Measurements from ENCODE around the gene PRDM16. TPM values are rescaled to one million over a fixed set of nuclear protein-coding genes. Genes with fewer than 3 reads are reported as not detected.

Gene PRDM16
- total RNA-seq, 1 experiment from 2014 or later, result 0.17 TPM

DNA sequence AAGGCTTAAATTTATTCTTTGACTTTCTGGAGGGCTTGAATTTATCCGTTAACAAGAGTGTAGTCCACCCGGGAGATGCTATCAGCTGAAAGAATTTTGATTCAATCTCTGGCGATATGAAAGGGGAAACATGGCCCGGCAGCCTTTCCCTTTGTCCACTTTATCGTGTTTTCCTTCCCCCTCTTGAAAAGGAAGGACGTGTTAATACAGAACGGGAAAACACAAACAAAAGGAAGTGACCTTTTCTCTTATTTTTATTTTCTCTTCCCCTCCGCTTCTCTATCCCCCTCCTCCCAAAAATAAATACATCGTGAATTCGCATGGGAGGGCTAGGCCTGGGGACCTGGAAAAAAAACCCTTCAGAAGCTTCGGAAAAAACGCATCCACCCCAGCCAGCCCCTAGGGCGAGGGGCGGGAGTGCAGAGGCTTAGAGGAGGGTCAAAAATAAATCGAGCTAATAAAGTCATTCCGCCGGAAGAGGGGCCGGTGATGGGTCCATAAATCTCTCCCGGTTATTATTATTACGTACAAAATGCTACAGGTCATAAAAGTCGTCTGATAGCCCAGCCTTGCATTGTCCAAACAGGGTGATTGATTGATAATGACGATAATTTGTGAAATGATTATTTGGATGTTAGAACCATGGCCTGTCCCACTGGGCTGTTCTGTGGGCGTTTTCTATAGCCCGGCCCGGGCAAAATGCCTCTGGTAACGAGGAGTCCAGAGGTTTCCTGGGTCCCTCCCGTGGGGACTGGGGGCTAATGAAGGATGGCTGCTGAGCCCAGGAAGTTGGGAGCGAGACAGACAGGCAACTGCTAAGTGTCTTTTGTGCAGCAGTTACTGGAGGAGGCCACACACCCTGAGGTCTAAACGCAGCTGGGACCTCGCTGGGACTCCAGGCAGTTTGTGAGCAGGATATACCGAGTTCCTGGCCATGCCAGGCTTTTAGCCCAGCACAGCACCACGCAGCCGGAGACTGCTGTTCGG, 179.4 kb downstream of the PRDM16 start:
- H2AFZ ChIP-seq (ENCODE audit: low read length), result no peak overlapping the region
- no peaks in the 10 kb centered on the region; the same call in 1 of the 2 replicates for H3K79me2 ChIP-seq (ENCODE audit: insufficient read depth, low read length)
- no peak overlapping the region for H4K8ac ChIP-seq (replicated peaks; ENCODE audit: insufficient read length, low read depth, low read length)
- H3K79me1 ChIP-seq (ENCODE audit: insufficient read depth, low read depth, low read length, poor library complexity, severe bottlenecking), result no peaks in the 10 kb centered on the region
- no peak overlapping the region for H2BK120ac ChIP-seq (ENCODE audit: low read depth, low read length, poor library complexity, severe bottlenecking)
- H3K4ac ChIP-seq (ENCODE audit: low read depth, low read length), result no peak overlapping the region
- no peak overlapping the region for H3K23ac ChIP-seq (ENCODE audit: insufficient read length, low read depth, low read length)
- H2BK5ac ChIP-seq (ENCODE audit: insufficient read length, low read length), result no peak overlapping the region
- Mint-ChIP-seq H3K36me3 (ENCODE audit: insufficient read depth in 1 of 3, low read depth in 3 of 3) (no peaks in the 10 kb centered on the region), H3K9me3 (no peaks in the 10 kb centered on the region; a peak in 1 of 5 replicates), H3K4me3 (no peak overlapping the region; a peak in 1 of 5 replicates), H3K27ac (no peak overlapping the region), H3K27me3 (ENCODE audit: low read depth) (peaks cover 24% of the 10 kb centered on the region), H3K4me1 (peaks cover 4 to 29% of the 10 kb centered on the region in 2 experiments)
- no peak overlapping the region for H3T11ph ChIP-seq (ENCODE audit: low read length)
- no peak overlapping the region for H4K5ac ChIP-seq (ENCODE audit: insufficient read length, low read depth, low read length)
- no peak overlapping the region for H3K56ac ChIP-seq (ENCODE audit: insufficient read length, low read depth, low read length)
- H2AK5ac ChIP-seq (ENCODE audit: insufficient read length, low read length), result no peak overlapping the region
- H2BK12ac ChIP-seq (ENCODE audit: insufficient read length, low read depth, low read length), result no peak overlapping the region
- H2BK15ac ChIP-seq (ENCODE audit: low read depth, low read length), result no peak overlapping the region
- no peaks in the 10 kb centered on the region for H3K9me3 ChIP-seq (ENCODE audit: control insufficient read depth, low read depth, low read length)
- H3K4me2 ChIP-seq (ENCODE audit: insufficient read depth, insufficient read length, low read length), result no peak overlapping the region
- no peaks in the 10 kb centered on the region for H3K4me1 ChIP-seq (ENCODE audit: insufficient read depth, low read length)
- DNase-seq, result no peak
- H2BK20ac ChIP-seq (ENCODE audit: low read depth, low read length, poor library complexity, severe bottlenecking), result no peak overlapping the region
- H4K91ac ChIP-seq (ENCODE audit: insufficient read length, low read depth, low read length), result no peak overlapping the region
- H4K20me1 ChIP-seq (ENCODE audit: control insufficient read depth, insufficient read depth, insufficient read length), result no peaks in the 10 kb centered on the region
- 100% methylated on average over 2 of the region's 34 CpGs for WGBS (ENCODE audit: extremely low coverage, insufficient read length, low lambda C conversion rate)
- H3K14ac ChIP-seq (ENCODE audit: insufficient read depth, low read length), result no peak overlapping the region
- no peaks in the 10 kb centered on the region; the same call in 1 of the 2 replicates for H3K27me3 ChIP-seq (ENCODE audit: insufficient read depth, low read length)
- no peak overlapping the region for H3K18ac ChIP-seq (ENCODE audit: insufficient read length, low read depth, low read length)
- H3K23me2 ChIP-seq (ENCODE audit: insufficient read length, low read depth, low read length, poor library complexity, severe bottlenecking), result no peaks in the 10 kb centered on the region
- no peak overlapping the region for H3K9ac ChIP-seq (ENCODE audit: extremely low read depth, insufficient read length, low read length)
- no peak overlapping the region for H3K27ac ChIP-seq (ENCODE audit: insufficient read length, low read depth, low read length)
- TF ChIP-seq, protein P1, sequence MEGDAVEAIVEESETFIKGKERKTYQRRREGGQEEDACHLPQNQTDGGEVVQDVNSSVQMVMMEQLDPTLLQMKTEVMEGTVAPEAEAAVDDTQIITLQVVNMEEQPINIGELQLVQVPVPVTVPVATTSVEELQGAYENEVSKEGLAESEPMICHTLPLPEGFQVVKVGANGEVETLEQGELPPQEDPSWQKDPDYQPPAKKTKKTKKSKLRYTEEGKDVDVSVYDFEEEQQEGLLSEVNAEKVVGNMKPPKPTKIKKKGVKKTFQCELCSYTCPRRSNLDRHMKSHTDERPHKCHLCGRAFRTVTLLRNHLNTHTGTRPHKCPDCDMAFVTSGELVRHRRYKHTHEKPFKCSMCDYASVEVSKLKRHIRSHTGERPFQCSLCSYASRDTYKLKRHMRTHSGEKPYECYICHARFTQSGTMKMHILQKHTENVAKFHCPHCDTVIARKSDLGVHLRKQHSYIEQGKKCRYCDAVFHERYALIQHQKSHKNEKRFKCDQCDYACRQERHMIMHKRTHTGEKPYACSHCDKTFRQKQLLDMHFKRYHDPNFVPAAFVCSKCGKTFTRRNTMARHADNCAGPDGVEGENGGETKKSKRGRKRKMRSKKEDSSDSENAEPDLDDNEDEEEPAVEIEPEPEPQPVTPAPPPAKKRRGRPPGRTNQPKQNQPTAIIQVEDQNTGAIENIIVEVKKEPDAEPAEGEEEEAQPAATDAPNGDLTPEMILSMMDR (conservative IDR thresholded peaks at IDR 0.05), result no peak

Measured in H9 (cell line).